AG04450 (cell line): ENCODE data around the gene OR5H15. TPM values are rescaled to one million over a fixed set of nuclear protein-coding genes. Genes with fewer than 3 reads are reported as not detected.
"Not testable (repeated sequence)": the region's sequence is repeated elsewhere in the genome, so short reads cannot be mapped to it uniquely, and the experiment has no call there.

Source experiments
- CTCF ChIA-PET: fragments of 300-600, 350-600 bp; formaldehyde crosslinking; extraction: SDS; loops from one replicate; lab custom pipeline; 2022; ENCODE audit warnings: antibody characterized with exemption, inconsistent platforms; lab: Charles Lee
- POLR2A ChIA-PET: fragments of 350-600 bp; formaldehyde crosslinking; extraction: SDS; loops from one replicate; lab custom pipeline; 2021; ENCODE audit warnings: antibody characterized with exemption, inconsistent platforms; lab: Yijun Ruan, JAX
- DNase-seq: peaks from one replicate; pipeline ENCODE4 v3.0.0-alpha.2; 2011; ENCODE audit warnings: low read depth, low spot score
- H3K27ac ChIP-seq: one replicate; pipeline ENCODE4 v1.5.1; 2012; ENCODE audit warnings: low read depth, low read length, control low read depth
- H3K27me3 ChIP-seq: one replicate; pipeline ENCODE4 v1.6.0; 2012; ENCODE audit warnings: low read length; ENCODE audit not compliant: control insufficient read depth, insufficient read depth
- H3K4me3 ChIP-seq: 2 replicates; pipeline ENCODE4 v1.5.1; 2011; ENCODE audit warnings: mild to moderate bottlenecking, low read depth, low read length, control low read depth
- H3K9me3 ChIP-seq: 2 replicates; pipeline ENCODE4 v1.5.1; 2012; ENCODE audit warnings: low read length; ENCODE audit not compliant: control insufficient read depth, insufficient read depth
- CTCF ChIP-seq: IDR thresholded peaks from 2 replicates; pipeline ENCODE4 v1.5.1; 2011; ENCODE audit warnings: low read depth, low read length, control low read depth, inconsistent platforms
- polyA minus RNA-seq: library from RNA; depleted of rRNA, polyadenylated mRNA; stranded (reverse); fragments of >200 nt; gene quantifications from 2 replicates; pipeline ENCODE4 v1.2.3, GENCODE V29; 2011; rRNA and poly(A)+ RNA removed
- polyA plus RNA-seq: library from polyadenylated mRNA; depleted of rRNA; stranded (reverse); fragments of >200 nt; gene quantifications from 2 replicates; pipeline ENCODE4 v1.2.3, GENCODE V29; 2011; rRNA removed

The OR5H15 gene
- not detected in 2 replicates for polyA plus RNA-seq
- not detected in 2 replicates for polyA minus RNA-seq

- DNase-seq: no peak
- Histone ChIP-seq H3K4me3 (no peak within 1 kb of the TSS), H3K27me3 (no peaks in the 10 kb centered on the region), H3K27ac (no peak within 1 kb of the TSS), H3K9me3 (no peaks in the 10 kb centered on the region)
- POLR2A ChIA-PET: no interaction called here
- CTCF ChIA-PET: no interaction called here
- TF ChIP-seq CTCF: no peak
These were observed at the start of gene OR5H15 for GRCh38 chr3:98166396-98166795. Gene OR5H15 (plus strand): TSS chr3:98166696. CDS start chr3:98168700, 2,004 bp downstream.

GRCh38 chr3:98130421-98130820 is 36.1 kb upstream of the OR5H15 start, which contains the start of gene OR5H1:
Gene OR5H1 (plus strand): TSS chr3:98130721. CDS start chr3:98132698, 1,977 bp downstream.
- DNase-seq: no peak
- no peaks in the 10 kb centered on the region for H3K27me3 ChIP-seq
- no peaks in the 10 kb centered on the region for H3K9me3 ChIP-seq
- no peak within 1 kb of the TSS for H3K27ac ChIP-seq
- no peak within 1 kb of the TSS for H3K4me3 ChIP-seq
- TF ChIP-seq CTCF: no peak
- ChIA-PET POLR2A (no interaction called here), CTCF (no interaction called here)

- POLR2A ChIA-PET: no interaction called here
- TF ChIP-seq CTCF: no peak
These were observed 29.9 kb upstream of the OR5H15 start for GRCh38 chr3:98136631-98137030.

GRCh38 chr3:98137826-98138557 is 28.5 kb upstream of the OR5H15 start:
- CTCF ChIA-PET, POLR2A ChIA-PET, H3K4me3 ChIP-seq, H3K9me3 ChIP-seq, H3K27me3 ChIP-seq, DNase-seq, H3K27ac ChIP-seq: not testable (repeated sequence)

More at GRCh38 chr3:98136631-98137030, 29.9 kb upstream of the OR5H15 start:
- H3K27ac ChIP-seq: no peak overlapping the region
- no peak overlapping the region for H3K4me3 ChIP-seq
- CTCF ChIA-PET: no interaction called here
- H3K27me3 ChIP-seq: no peaks in the 10 kb centered on the region
- DNase-seq: no peak
- no peaks in the 10 kb centered on the region for H3K9me3 ChIP-seq

GRCh38 chr3:98140531-98140930 is 26.0 kb upstream of the OR5H15 start:
- POLR2A ChIA-PET: no interaction called here

More at GRCh38 chr3:98140531-98140930, 26.0 kb upstream of the OR5H15 start:
- DNase-seq: no peak
- Histone ChIP-seq H3K9me3 (no peaks in the 10 kb centered on the region), H3K4me3 (no peak overlapping the region), H3K27ac (no peak overlapping the region), H3K27me3 (no peaks in the 10 kb centered on the region)
- TF ChIP-seq CTCF: no peak
- CTCF ChIA-PET: no interaction called here
